ENCODE measurements around the gene RPTOR. TPM values are rescaled to one million over a fixed set of nuclear protein-coding genes. Genes with fewer than 3 reads are reported as not detected.

Gene RPTOR
- total RNA-seq, 1 experiment from 2014 or later, result 58.0 TPM

GRCh38 chr17:80963812-80964543, 419.3 kb downstream of the RPTOR start:
- DNase-seq (ENCODE audit: low read depth, low spot score) (no peak), ATAC-seq (no peak)
- ChIA-PET CTCF (no interaction called here), POLR2A (no interaction called here)
- Histone ChIP-seq H3K9me3 (ENCODE audit: control insufficient read depth, insufficient read depth, low read depth, low read length) (no peaks in the 10 kb centered on the region), H3K27me3 (ENCODE audit: control insufficient read depth, insufficient read depth, low read length) (no peaks in the 10 kb centered on the region), H3K36me3 (ENCODE audit: control insufficient read depth, insufficient read depth, low read length) (no peaks in the 10 kb centered on the region; the same call in 1 of the 2 replicates), H3K4me1 (ENCODE audit: control insufficient read depth, insufficient read depth, low read length) (no peaks in the 10 kb centered on the region), H3K4me3 (ENCODE audit: low read depth in 2 of 2, low read length in 2 of 2) (no peak overlapping the region), H3K27ac (ENCODE audit: low read length) (no peak overlapping the region)
- intact Hi-C loops (cut with micrococcal nuclease; ENCODE audit: unreplicated experiment) (no loop called here), in situ Hi-C loops (cut with HindIII; ENCODE audit: low pct_unique_long_range_greater_than_20kb, low sequenced_read_pairs) (no loop called here)
- BruUV-seq (replicated peaks), result no TSS peak
- TF ChIP-seq REST (IDR thresholded peaks at IDR 0.05; ENCODE audit: insufficient read depth in 1 of 2, low read depth in 2 of 2, low read length in 1 of 2) (no peak), CTCF (IDR thresholded peaks at IDR 0.05) (no peak), TCF7L2 (IDR thresholded peaks at IDR 0.05; ENCODE audit: low read depth, low read length) (no peak), SIN3A (IDR thresholded peaks at IDR 0.05; ENCODE audit: borderline replicate concordance, insufficient read depth, low read depth, low read length) (no peak), POLR2AphosphoS5 (IDR thresholded peaks at IDR 0.05; ENCODE audit: low read depth, low read length) (no peak)

DNA sequence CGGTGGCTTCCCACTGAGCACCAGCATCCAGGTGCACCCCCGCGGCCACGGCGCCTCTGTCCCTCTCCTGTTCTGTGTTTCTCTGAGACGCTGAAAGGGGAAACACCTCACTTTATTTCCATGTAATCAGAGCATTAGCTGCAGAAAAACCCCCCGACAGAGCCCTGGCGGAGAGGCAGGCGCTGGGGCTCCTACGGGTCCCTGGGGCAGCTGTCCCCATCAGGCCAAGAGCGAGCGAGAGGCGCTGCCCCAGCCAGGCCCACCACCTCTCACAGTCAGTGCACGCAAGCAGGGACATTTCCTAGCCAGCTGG, 419.9 kb downstream of the RPTOR start:
- TF ChIP-seq SIN3A (IDR thresholded peaks at IDR 0.05; ENCODE audit: borderline replicate concordance, insufficient read depth, low read depth, low read length) (no peak), CTCF (IDR thresholded peaks at IDR 0.05) (no peak), TCF7L2 (IDR thresholded peaks at IDR 0.05; ENCODE audit: low read depth, low read length) (no peak), REST (IDR thresholded peaks at IDR 0.05; ENCODE audit: insufficient read depth in 1 of 2, low read depth in 2 of 2, low read length in 1 of 2) (no peak), POLR2AphosphoS5 (IDR thresholded peaks at IDR 0.05; ENCODE audit: low read depth, low read length) (no peak)
- in situ Hi-C loops (cut with HindIII; ENCODE audit: low pct_unique_long_range_greater_than_20kb, low sequenced_read_pairs), result no loop called here
- Histone ChIP-seq H3K4me1 (ENCODE audit: control insufficient read depth, insufficient read depth, low read length) (no peaks in the 10 kb centered on the region), H3K9me3 (ENCODE audit: control insufficient read depth, insufficient read depth, low read depth, low read length) (no peaks in the 10 kb centered on the region), H3K27me3 (ENCODE audit: control insufficient read depth, insufficient read depth, low read length) (no peaks in the 10 kb centered on the region), H3K4me3 (ENCODE audit: low read depth in 2 of 2, low read length in 2 of 2) (no peak overlapping the region), H3K27ac (ENCODE audit: low read length) (no peak overlapping the region), H3K36me3 (ENCODE audit: control insufficient read depth, insufficient read depth, low read length) (no peaks in the 10 kb centered on the region; the same call in 1 of the 2 replicates)
- DNase-seq (ENCODE audit: low read depth, low spot score) (no peak), ATAC-seq (no peak)
- ChIA-PET CTCF (no interaction called here), POLR2A (no interaction called here)
- BruUV-seq (replicated peaks), result no TSS peak
- intact Hi-C loops (cut with micrococcal nuclease; ENCODE audit: unreplicated experiment), result no loop called here
